ENCODE data around the gene IRAK1.

Gene IRAK1

GRCh38 chrX:154049209-154050112 lies 29.8 kb upstream of the IRAK1 start:
- no peak for TF ChIP-seq CTCF (conservative IDR thresholded peaks at IDR 0.05; ENCODE audit: low read depth)
- POLR2A ChIA-PET (ENCODE audit: low non-redundant PET), result no interaction called here
- H3K27ac ChIP-seq, result peak overlapping the region; percentile 36
- CTCF ChIA-PET, result no interaction called here
- no peak for DNase-seq (ENCODE audit: low spot score)

- peak overlapping the region; percentile 75 for H3K27ac ChIP-seq
- no peak for TF ChIP-seq CTCF (conservative IDR thresholded peaks at IDR 0.05; ENCODE audit: low read depth)
- ChIA-PET CTCF (no interaction called here), POLR2A (ENCODE audit: low non-redundant PET) (no interaction called here)
- DNase-seq (ENCODE audit: low spot score), result no peak
Observed at GRCh38 chrX:154048398-154048797, 28.7 kb upstream of the IRAK1 start.

GRCh38 chrX:154046940-154047610 lies 27.4 kb upstream of the IRAK1 start:
- peak overlapping the region; percentile 75 for H3K27ac ChIP-seq
- POLR2A ChIA-PET (ENCODE audit: low non-redundant PET), result no interaction called here
- no peak for DNase-seq (ENCODE audit: low spot score)
- CTCF ChIA-PET, result no interaction called here
- TF ChIP-seq CTCF (conservative IDR thresholded peaks at IDR 0.05; ENCODE audit: low read depth), result no peak

GRCh38 chrX:154046031-154046781 lies 26.5 kb upstream of the IRAK1 start:
- no peak for DNase-seq (ENCODE audit: low spot score)
- ChIA-PET POLR2A (ENCODE audit: low non-redundant PET) (no interaction called here), CTCF (no interaction called here)
- no peak for TF ChIP-seq CTCF (conservative IDR thresholded peaks at IDR 0.05; ENCODE audit: low read depth)
- peak overlapping the region; percentile 90 for H3K27ac ChIP-seq

- no peak for TF ChIP-seq CTCF (conservative IDR thresholded peaks at IDR 0.05; ENCODE audit: low read depth)
- no peak for DNase-seq (ENCODE audit: low spot score)
- ChIA-PET POLR2A (ENCODE audit: low non-redundant PET) (no interaction called here), CTCF (no interaction called here)
- peak overlapping the region; percentile 40; the same call in 1 of the 2 replicates for H3K27ac ChIP-seq
Observed at GRCh38 chrX:154044091-154044490, 24.4 kb upstream of the IRAK1 start.

- peak overlapping the region; percentile 83 for H3K27ac ChIP-seq
- TF ChIP-seq CTCF (conservative IDR thresholded peaks at IDR 0.05; ENCODE audit: low read depth), result no peak
- ChIA-PET CTCF (no interaction called here), POLR2A (ENCODE audit: low non-redundant PET) (no interaction called here)
- no peak for DNase-seq (ENCODE audit: low spot score)
Observed at GRCh38 chrX:154043003-154043763, 23.5 kb upstream of the IRAK1 start.

Data from RWPE1 (cell line).